HUDEP-2 (cell line): Measurements from ENCODE around the gene ACSL1.

Experiments
- DNase-seq, 76 experiments: peaks; one replicate each; lab custom pipeline; 2025; ENCODE audit not compliant: unreplicated experiment in 76 of 76; lab: John Stamatoyannopoulos, UW

The ACSL1 gene

GRCh38 chr4:184731056-184731455 is 94.7 kb downstream of the ACSL1 start:
- DNase-seq: no peak

GRCh38 chr4:184729946-184730345 is 95.8 kb downstream of the ACSL1 start:
- DNase-seq: no peak

DNA sequence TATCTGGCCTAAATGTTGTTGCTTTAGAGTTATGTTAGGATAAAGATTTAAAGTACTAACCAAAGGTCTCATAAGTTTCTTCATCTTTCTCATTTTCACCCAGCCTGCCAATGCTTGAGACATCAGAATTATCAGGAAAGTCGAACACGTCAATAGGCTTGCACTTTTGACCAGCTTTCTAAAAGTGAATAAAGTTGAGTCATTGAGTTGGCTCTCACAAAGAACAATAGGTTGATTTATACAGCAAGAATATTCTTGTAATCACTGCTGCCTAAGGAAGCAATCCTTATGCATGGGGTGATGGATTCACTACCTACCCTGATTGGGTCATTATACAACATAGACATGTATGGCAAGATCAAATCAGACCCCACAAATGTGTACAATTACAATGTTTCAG is 96.9 kb downstream of the ACSL1 start:
- DNase-seq: no peak

- DNase-seq: no peak
These were observed 98.3 kb downstream of the ACSL1 start for GRCh38 chr4:184727430-184727829.

DNA sequence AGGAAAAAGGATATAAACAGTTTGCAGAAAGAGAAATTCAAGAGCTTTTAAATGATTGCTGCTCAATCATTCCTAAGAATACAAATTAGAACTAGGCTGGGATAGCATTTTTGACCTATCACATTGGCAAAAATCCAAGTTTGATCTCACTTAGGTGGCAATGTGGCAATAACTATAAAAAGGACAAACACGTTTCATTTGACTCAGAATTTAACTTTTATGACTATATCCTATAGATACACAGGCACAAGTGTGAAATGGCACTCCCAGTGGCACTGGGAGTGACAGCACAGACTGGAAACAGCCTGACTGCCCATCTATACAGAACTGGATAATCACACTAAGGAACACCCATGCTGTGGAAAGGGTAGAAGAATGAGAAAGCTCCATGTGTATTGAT is 103.0 kb downstream of the ACSL1 start:
- DNase-seq: peak in 8 of 76 experiments; percentile 3 to 33 (median 17)

DNA sequence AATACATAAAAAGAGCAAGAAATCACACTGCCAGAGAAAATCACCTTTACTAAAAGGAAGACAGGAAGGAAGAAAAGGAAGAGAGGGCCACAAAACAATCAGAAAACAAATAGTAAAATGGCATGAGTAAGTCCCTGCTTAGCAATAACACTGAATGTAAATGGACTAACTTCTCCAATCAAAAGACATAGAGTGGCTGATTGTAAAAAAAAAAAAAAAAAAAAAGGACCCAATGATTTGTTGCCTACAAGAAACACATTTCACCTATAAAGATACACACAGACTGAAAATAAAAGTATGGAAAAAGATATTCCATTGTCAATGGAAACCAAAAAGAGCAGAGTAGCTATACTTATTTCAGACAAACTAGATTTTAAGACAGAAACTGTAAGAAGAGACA is 104.5 kb downstream of the ACSL1 start:
- DNase-seq: no peak

- peak in 12 of 76 experiments; percentile 1 to 32 (median 11) for DNase-seq
These were observed 106.4 kb downstream of the ACSL1 start for GRCh38 chr4:184719407-184719806.

DNA sequence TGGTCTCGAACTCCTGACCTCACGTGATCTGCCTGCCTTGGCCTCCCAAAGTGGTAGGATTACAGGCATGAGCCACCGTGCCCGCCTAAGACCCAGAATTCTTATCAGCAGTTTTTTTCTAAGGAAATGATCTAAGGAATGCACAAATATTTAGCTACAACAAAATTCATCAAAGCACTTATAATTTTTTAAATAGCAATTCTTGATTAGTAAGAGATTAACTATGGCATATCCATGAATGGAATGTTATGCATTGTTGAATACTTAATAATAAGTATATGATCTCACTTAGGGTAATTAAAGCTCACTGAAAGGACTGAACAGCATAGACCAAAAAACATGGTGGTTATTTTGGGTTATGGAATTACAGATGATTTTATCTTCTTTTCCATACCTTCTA is 110.2 kb downstream of the ACSL1 start:
- no peak for DNase-seq

GRCh38 chr4:184713887-184714286 is 111.9 kb downstream of the ACSL1 start:
- DNase-seq: no peak

DNA sequence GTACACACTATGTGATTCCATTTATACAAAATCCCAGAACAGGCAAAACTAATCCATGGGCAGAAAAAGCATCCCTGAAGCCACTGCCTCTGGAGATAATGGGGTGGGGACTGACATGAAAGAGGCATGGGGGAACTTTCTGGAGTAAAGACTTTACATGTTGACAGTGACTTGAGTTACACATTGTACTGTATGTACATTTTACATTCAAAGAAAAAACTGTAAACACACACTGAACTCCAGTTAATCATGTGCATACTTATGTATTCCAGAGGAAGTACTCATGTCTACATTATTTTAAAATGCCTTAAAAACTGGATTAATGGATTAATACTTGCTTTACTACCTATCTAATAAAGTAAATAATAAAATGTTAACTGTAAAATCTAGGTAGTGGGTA is 113.4 kb downstream of the ACSL1 start:
- DNase-seq: no peak

DNA sequence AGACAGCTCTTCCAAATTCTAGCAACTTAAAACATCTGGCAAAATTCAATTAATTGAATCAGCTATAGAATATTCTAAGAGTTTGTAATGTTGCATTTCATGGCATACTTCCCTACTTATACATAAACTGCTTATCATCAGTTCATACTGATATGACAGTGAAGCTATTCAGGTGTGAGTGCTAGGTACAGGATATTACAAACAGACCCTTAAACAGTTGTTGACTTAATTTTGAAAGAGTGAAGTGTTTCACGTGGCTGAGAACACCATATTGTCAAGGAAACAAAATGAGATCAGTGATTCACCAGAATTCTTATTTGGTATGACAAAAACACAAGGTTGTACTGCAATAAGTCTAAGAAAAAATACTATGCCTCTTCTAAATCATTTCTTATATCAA is 119.3 kb downstream of the ACSL1 start:
- DNase-seq: peak in 1 of 76 experiments; percentile 9

GRCh38 chr4:184705692-184706091 is 120.1 kb downstream of the ACSL1 start:
- peak in 34 of 76 experiments; percentile 1 to 78 (median 29) for DNase-seq
